ENCODE results near the gene OTOP2. TPM values are rescaled to one million over a fixed set of nuclear protein-coding genes. Genes with fewer than 3 reads are reported as not detected.

The OTOP2 gene
- total and polyA plus RNA-seq, 10 of the 15 experiments (the other 5 are each of a cell fraction or from before 2014, with no cell fraction given) = not detected

DNA sequence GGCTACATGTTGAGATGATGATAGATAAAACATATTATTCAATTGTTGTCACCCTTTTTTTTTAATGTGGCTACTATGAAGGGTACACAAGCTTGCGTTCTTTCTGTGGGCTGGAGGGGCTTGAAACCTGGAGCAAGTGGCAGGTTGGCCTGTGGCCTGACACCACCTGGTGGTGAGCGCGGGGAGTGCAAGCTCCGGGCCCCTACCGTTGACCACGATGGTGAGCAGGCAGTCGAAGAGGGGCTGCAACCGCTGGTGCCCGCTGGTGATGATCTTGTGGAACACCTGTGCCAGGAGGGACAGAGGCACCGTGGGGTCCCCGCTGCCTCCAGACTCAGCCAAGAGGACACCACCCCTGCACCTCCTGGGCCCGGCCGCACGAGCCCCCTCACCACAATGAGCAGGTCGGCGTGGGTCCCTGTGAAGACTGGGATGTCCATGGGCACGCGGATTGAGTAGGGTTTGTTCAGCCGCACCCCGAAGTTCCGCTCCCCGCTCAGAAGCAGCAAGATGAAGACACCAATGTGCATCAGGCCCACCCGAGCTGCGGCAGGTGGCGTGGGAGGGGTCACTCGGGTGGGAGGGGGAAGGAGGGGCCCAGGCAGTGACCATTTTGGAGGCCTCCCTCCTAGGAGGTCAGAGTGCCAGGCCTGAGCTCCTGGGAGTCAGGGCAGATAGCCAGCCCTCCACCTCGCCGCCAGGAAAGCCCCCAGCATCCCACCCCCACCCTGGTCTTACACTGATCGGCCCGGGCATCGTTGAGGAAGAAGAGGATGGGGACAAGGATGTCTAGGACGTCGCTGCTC is 34.1 kb downstream of the OTOP2 start:
- H3K79me2 ChIP-seq (ENCODE audit: control insufficient read depth, insufficient read depth, low read length) = no peaks in the 10 kb centered on the region
- H3K4me2 ChIP-seq (ENCODE audit: control insufficient read depth, insufficient read depth) = no peak overlapping the region
- FAIRE-seq (peak; percentile 89), DNase-seq (ENCODE audit: low read depth, low spot score) (no peak), ATAC-seq (peak; percentile 58)
- H3K9me3 ChIP-seq (replicated peaks; ENCODE audit: control insufficient read depth, insufficient read depth, low read length) = no peaks in the 10 kb centered on the region; the same call in 2 of the 3 replicates
- in situ Hi-C loops (cut with MboI) (loop anchor here (5.0 kb wide), 1 partner anchor 36 kb away; the partner anchor contains the start of genes OTOP2 and USH1G), intact Hi-C loops (cut with micrococcal nuclease; ENCODE audit: unreplicated experiment) (loop anchor here (5.0 kb wide), 1 partner anchor 166 kb away; no protein-coding TSS in a partner anchor)
- TF ChIP-seq NR2F1 (conservative IDR thresholded peaks at IDR 0.05) (no peak), ZSCAN29 (IDR thresholded peaks at IDR 0.05) (no peak), CREB1 (IDR thresholded peaks at IDR 0.05; ENCODE audit: low read depth) (no peak), STAT3 (IDR thresholded peaks at IDR 0.05; ENCODE audit: low read depth, low read length) (no peak), LARP7 (IDR thresholded peaks at IDR 0.05) (0 out of 2 replicates have a peak, but pooled peaks have one; percentile 45), KAT2A (conservative IDR thresholded peaks at IDR 0.05; ENCODE audit: control insufficient read depth, low read depth, low read length) (no peak), ETV6 (conservative IDR thresholded peaks at IDR 0.05 in 1 of 2, IDR thresholded peaks at IDR 0.05 in 1 of 2; ENCODE audit: borderline replicate concordance in 1 of 2, low read depth in 1 of 2) (no peak), RUNX3 (IDR thresholded peaks at IDR 0.05; ENCODE audit: low read length) (peak; percentile 43; the same call in 1 of the 2 replicates), SMARCA5 (IDR thresholded peaks at IDR 0.05) (0 out of 2 replicates have a peak, but pooled peaks have one; percentile 43), CEBPB (IDR thresholded peaks at IDR 0.05; ENCODE audit: borderline replicate concordance in 1 of 2, low read depth in 2 of 2, low read length in 2 of 2) (no peak), ZNF217 (IDR thresholded peaks at IDR 0.05) (no peak), ZZZ3 (IDR thresholded peaks at IDR 0.05; ENCODE audit: control insufficient read depth, insufficient read length, low read depth) (no peak), NRF1 (conservative IDR thresholded peaks at IDR 0.05; ENCODE audit: low read depth, low read length) (no peak), HCFC1 (IDR thresholded peaks at IDR 0.05; ENCODE audit: low read length) (no peak), YY1 (IDR thresholded peaks at IDR 0.05; ENCODE audit: low read depth, low read length) (peak; percentile 71), RAD21 (IDR thresholded peaks at IDR 0.05; ENCODE audit: insufficient read depth, low read depth, low read length) (peak; percentile 78), SMC3 (IDR thresholded peaks at IDR 0.05; ENCODE audit: borderline replicate concordance, low read length) (peak; percentile 95), SMAD5 (IDR thresholded peaks at IDR 0.05; ENCODE audit: low read depth) (no peak)
- TF ChIP-seq, protein P1, sequence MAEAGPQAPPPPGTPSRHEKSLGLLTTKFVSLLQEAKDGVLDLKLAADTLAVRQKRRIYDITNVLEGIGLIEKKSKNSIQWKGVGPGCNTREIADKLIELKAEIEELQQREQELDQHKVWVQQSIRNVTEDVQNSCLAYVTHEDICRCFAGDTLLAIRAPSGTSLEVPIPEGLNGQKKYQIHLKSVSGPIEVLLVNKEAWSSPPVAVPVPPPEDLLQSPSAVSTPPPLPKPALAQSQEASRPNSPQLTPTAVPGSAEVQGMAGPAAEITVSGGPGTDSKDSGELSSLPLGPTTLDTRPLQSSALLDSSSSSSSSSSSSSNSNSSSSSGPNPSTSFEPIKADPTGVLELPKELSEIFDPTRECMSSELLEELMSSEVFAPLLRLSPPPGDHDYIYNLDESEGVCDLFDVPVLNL (IDR thresholded peaks at IDR 0.05; ENCODE audit: low read depth, low read length) = no peak
- TF ChIP-seq, protein P2, sequence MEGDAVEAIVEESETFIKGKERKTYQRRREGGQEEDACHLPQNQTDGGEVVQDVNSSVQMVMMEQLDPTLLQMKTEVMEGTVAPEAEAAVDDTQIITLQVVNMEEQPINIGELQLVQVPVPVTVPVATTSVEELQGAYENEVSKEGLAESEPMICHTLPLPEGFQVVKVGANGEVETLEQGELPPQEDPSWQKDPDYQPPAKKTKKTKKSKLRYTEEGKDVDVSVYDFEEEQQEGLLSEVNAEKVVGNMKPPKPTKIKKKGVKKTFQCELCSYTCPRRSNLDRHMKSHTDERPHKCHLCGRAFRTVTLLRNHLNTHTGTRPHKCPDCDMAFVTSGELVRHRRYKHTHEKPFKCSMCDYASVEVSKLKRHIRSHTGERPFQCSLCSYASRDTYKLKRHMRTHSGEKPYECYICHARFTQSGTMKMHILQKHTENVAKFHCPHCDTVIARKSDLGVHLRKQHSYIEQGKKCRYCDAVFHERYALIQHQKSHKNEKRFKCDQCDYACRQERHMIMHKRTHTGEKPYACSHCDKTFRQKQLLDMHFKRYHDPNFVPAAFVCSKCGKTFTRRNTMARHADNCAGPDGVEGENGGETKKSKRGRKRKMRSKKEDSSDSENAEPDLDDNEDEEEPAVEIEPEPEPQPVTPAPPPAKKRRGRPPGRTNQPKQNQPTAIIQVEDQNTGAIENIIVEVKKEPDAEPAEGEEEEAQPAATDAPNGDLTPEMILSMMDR (IDR thresholded peaks at IDR 0.05 in 2 of 3, conservative IDR thresholded peaks at IDR 0.05 in 1 of 3; ENCODE audit: control insufficient read depth in 2 of 3, extremely low read depth in 1 of 3, insufficient read depth in 1 of 3, low read depth in 3 of 3, low read length in 3 of 3) = peak; percentile 78 to 95 (median 91)
- no peaks in the 10 kb centered on the region for H4K20me1 ChIP-seq (ENCODE audit: control insufficient read depth, insufficient read depth)
- no TSS peak for BruUV-seq (replicated peaks)
- H3K27me3 ChIP-seq (replicated peaks in 1 of 2; ENCODE audit: control insufficient read depth in 2 of 2, insufficient read depth in 2 of 2, low read length in 1 of 2) = no peaks in the 10 kb centered on the region
- ChIA-PET POLR2A (no interaction called here), CTCF (interaction anchor here (0.6 to 13.8 kb wide), 25 partner anchors 9 to 624 kb away, joined by 3 to 274 read pairs (median 5); partner anchors contain the start of genes FDXR, MRPL58, OTOP2 and USH1G), RAD21 (ENCODE audit: unreplicated experiment) (interaction anchor here (0.9 to 4.7 kb wide), 15 partner anchors 10 to 454 kb away, joined by 3 to 30 read pairs (median 4); partner anchors contain the start of genes FDXR, OTOP2 and USH1G), SMC1A (ENCODE audit: uncharacterized antibody, unreplicated experiment) (interaction anchor here (1.0 to 7.7 kb wide), 8 partner anchors 9 to 167 kb away, joined by 3 to 73 read pairs (median 4); partner anchors contain the start of genes OTOP2 and USH1G)
- no peak overlapping the region for H3K9ac ChIP-seq (ENCODE audit: control insufficient read depth, insufficient read depth, low read length)
- no peak overlapping the region for H3K27ac ChIP-seq (ENCODE audit: control insufficient read depth, insufficient read depth)
- no peaks in the 10 kb centered on the region for H3K36me3 ChIP-seq (ENCODE audit: control insufficient read depth in 2 of 2, insufficient read depth in 2 of 2, low read length in 1 of 2)
- WGBS (ENCODE audit: insufficient coverage, insufficient replicate concordance, low lambda C conversion rate, missing lambda C conversion rate) = 19% methylated on average over 27 of the region's 33 CpGs
- H2AFZ ChIP-seq (ENCODE audit: control insufficient read depth, low read depth, low read length) = no peak overlapping the region
- no peak overlapping the region for H3K4me3 ChIP-seq
- no peaks in the 10 kb centered on the region; the same call in 1 of the 2 replicates for H3K4me1 ChIP-seq (ENCODE audit: control insufficient read depth, insufficient read depth, low read length)

Data from GM12878 (cell line).